ENCODE data around the gene LENG8.
"Not testable (repeated sequence)": the region's sequence is repeated elsewhere in the genome, so short reads cannot be mapped to it uniquely, and the experiment has no call there.

LENG8 gene

GRCh38 chr19:54489766-54490165, 40.8 kb downstream of the LENG8 start:
- H3K36me3 ChIP-seq (ENCODE audit: control insufficient read depth, insufficient read depth, low read length): no peaks in the 10 kb centered on the region
- peaks cover 3% of the 10 kb centered on the region; the same call in 1 of the 2 replicates for H3K9me3 ChIP-seq (ENCODE audit: control insufficient read depth, insufficient read depth, low read depth, low read length)
- H3K27ac ChIP-seq (ENCODE audit: low read depth, low read length): no peak overlapping the region
- H3K4me1 ChIP-seq (ENCODE audit: control insufficient read depth, insufficient read depth, low read length): peaks cover 4% of the 10 kb centered on the region; the same call in 1 of the 2 replicates
- no peak overlapping the region for H3K4me3 ChIP-seq (ENCODE audit: low read depth, low read length)
- H3K9ac ChIP-seq (ENCODE audit: low read length): no peak overlapping the region
- peaks cover 32% of the 10 kb centered on the region for H3K27me3 ChIP-seq (ENCODE audit: control insufficient read depth, insufficient read depth, low read length)

DNA sequence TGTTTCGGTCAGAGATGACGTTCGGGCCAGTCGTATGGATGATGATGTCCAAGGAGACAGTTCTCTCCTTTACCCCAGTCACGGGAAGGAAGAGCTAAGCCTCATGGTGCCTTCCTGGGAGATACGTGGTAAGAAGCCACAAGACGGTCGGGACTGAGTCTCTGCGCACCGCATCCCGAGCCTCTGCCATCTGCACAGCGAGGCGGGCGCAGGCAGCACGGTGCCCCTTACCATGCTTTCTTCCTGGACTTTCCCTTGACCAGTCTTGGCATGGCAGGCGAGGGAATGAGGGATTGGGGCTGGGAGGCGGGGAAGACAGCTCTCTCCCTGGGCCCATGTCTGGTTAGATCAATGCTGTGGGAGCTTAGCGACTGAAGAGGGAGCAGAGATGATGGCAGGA, 43.6 kb downstream of the LENG8 start:
- H3K27ac ChIP-seq (ENCODE audit: low read depth, low read length): no peak overlapping the region
- H3K9ac ChIP-seq (ENCODE audit: low read length): no peak overlapping the region
- peaks cover 4% of the 10 kb centered on the region; the same call in 1 of the 2 replicates for H3K4me1 ChIP-seq (ENCODE audit: control insufficient read depth, insufficient read depth, low read length)
- H3K4me3 ChIP-seq (ENCODE audit: low read depth, low read length): no peak overlapping the region
- H3K27me3 ChIP-seq (ENCODE audit: control insufficient read depth, insufficient read depth, low read length): peaks cover 35% of the 10 kb centered on the region
- H3K9me3 ChIP-seq (ENCODE audit: control insufficient read depth, insufficient read depth, low read depth, low read length): peaks cover 9% of the 10 kb centered on the region; the same call in 1 of the 2 replicates
- no peaks in the 10 kb centered on the region for H3K36me3 ChIP-seq (ENCODE audit: control insufficient read depth, insufficient read depth, low read length)

- H3K27ac ChIP-seq (ENCODE audit: low read depth, low read length); H3K9me3 ChIP-seq (ENCODE audit: control insufficient read depth, insufficient read depth, low read depth, low read length); H3K36me3 ChIP-seq (ENCODE audit: control insufficient read depth, insufficient read depth, low read length); H3K4me1 ChIP-seq (ENCODE audit: control insufficient read depth, insufficient read depth, low read length); H3K9ac ChIP-seq (ENCODE audit: low read length); H3K4me3 ChIP-seq (ENCODE audit: low read depth, low read length): not testable (repeated sequence)
- H3K27me3 ChIP-seq (ENCODE audit: control insufficient read depth, insufficient read depth, low read length): peaks cover 35% of the 10 kb centered on the region
These were observed 44.1 kb downstream of the LENG8 start for GRCh38 chr19:54493056-54493455.

DNA sequence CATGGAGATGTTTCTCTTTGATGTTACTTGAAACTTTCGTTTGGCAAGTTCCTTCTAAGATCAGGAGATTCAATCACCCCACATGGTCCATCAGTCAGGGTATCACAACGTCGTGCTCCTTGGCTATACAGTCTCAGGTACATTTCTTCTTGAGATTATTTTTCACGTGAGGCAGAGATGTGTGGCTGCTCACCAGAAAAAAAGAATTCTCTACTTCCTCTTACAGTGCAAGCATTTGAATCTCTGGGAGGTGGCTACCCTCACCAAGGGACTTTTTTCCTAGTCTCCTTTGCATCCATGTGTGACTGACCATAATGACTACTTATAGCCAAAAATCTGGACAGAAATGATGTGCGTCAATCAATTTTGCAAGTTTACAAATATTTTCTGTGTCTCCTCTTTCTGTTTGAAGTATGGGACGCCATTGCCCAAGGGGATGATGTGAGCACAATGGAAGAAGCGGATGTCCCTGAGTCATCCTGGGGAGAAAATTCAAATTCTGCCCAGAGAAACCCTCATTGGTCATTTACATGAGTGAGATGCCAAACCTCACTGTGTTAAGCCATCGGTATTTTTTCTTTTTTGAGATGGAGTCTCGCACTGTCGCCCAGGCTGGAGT, 45.1 kb downstream of the LENG8 start:
- Histone ChIP-seq H3K4me3 (ENCODE audit: low read depth, low read length) (no peak overlapping the region), H3K4me1 (ENCODE audit: control insufficient read depth, insufficient read depth, low read length) (peaks cover 4% of the 10 kb centered on the region; the same call in 1 of the 2 replicates), H3K27me3 (ENCODE audit: control insufficient read depth, insufficient read depth, low read length) (peaks cover 35% of the 10 kb centered on the region), H3K36me3 (ENCODE audit: control insufficient read depth, insufficient read depth, low read length) (no peaks in the 10 kb centered on the region), H3K9ac (ENCODE audit: low read length) (no peak overlapping the region), H3K27ac (ENCODE audit: low read depth, low read length) (no peak overlapping the region), H3K9me3 (ENCODE audit: control insufficient read depth, insufficient read depth, low read depth, low read length) (peaks cover 9% of the 10 kb centered on the region; the same call in 1 of the 2 replicates)

- not testable (repeated sequence) for H3K4me1 ChIP-seq (ENCODE audit: control insufficient read depth, insufficient read depth, low read length); H3K9me3 ChIP-seq (ENCODE audit: control insufficient read depth, insufficient read depth, low read depth, low read length); H3K36me3 ChIP-seq (ENCODE audit: control insufficient read depth, insufficient read depth, low read length); H3K9ac ChIP-seq (ENCODE audit: low read length); H3K4me3 ChIP-seq (ENCODE audit: low read depth, low read length); H3K27ac ChIP-seq (ENCODE audit: low read depth, low read length)
- peaks cover 28% of the 10 kb centered on the region for H3K27me3 ChIP-seq (ENCODE audit: control insufficient read depth, insufficient read depth, low read length)
These were observed 46.3 kb downstream of the LENG8 start for GRCh38 chr19:54495284-54495683.

DNA sequence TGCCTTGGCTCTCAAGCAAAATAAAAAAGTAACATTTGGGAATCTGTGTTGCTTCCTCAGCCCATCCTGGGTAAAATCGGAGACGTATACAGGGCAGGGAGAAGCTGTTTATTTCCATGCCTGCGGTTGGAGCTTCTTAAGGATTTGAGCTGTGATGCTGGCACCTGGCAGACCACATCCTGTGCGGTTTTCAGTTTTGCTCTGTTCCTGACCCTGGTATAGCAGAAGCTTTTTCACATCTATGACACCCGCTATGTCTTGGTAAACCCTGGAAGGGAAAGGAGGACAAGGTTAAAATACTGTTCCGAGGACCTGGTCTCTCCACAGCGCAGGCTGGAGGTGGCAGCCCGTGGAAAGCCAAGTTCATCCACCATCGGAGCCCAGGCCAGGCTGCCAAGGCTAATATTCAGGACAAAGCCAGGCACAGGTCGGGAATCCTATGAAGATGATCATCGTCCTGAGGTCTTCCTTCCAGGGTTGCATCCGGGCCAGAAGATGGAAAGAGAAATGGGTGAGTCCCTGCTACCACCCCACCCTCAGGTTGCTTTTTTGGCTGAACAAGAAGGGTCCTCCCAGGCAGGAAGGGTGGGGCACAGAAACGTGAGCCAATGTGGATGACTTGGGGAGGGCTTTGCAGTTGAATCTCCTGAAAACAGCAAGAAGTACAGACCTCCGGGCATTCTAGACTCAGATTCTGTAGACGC, 48.9 kb downstream of the LENG8 start:
- not testable (repeated sequence) for H3K9ac ChIP-seq (ENCODE audit: low read length); H3K36me3 ChIP-seq (ENCODE audit: control insufficient read depth, insufficient read depth, low read length); H3K9me3 ChIP-seq (ENCODE audit: control insufficient read depth, insufficient read depth, low read depth, low read length); H3K27ac ChIP-seq (ENCODE audit: low read depth, low read length); H3K4me1 ChIP-seq (ENCODE audit: control insufficient read depth, insufficient read depth, low read length); H3K4me3 ChIP-seq (ENCODE audit: low read depth, low read length)
- H3K27me3 ChIP-seq (ENCODE audit: control insufficient read depth, insufficient read depth, low read length): peaks cover 18% of the 10 kb centered on the region; the same call in 1 of the 2 replicates

DNA sequence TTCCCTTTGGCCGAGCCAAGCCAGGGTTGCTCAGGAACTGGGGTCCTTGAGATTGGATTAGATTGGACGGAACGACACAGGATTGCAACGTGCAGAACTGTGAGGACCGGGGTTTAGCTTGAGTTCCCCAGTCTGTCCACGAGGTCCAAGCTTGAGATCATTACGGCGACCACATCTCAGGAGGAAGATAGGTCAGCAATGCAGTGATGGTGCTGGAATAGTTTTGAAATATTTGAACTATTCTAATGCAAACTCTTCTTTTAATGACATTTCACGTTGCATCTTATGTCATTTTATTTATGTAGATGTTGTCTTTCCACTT, 49.4 kb downstream of the LENG8 start:
- not testable (repeated sequence) for H3K9me3 ChIP-seq (ENCODE audit: control insufficient read depth, insufficient read depth, low read depth, low read length); H3K9ac ChIP-seq (ENCODE audit: low read length)

DNA sequence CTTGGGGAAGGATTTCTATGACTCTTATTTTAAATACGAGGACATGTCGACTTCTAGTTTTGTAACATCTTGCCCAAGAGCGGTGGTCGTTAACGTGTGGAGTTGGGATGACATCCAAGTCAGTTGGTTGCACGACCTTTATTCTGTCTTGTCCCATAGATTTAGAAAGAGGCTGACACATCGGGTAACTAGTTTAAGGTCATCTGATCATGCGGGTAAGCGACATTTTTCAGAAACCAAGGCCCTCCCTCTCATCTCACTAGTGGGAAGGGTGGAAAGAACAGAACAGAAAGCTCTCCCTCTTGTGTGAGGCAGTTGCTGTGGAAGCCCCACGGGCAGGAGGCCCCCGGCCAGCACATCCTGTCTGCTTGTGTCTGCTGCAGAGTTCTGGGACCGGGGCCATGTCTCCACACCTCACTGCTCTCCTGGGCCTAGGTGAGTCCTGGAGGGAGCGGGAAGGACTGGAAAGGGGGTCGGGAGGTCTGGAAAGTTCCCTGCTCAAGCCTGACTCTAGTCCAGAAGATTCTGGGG, 53.6 kb downstream of the LENG8 start, which contains the start of gene LAIR2:
LAIR2 (plus strand) TSS at position 314 of the 531 bp plus-strand sequence; CDS start at position 402, 88 bp downstream.
- Histone ChIP-seq H3K27ac (ENCODE audit: low read depth, low read length) (no peak within 1 kb of the TSS), H3K9me3 (ENCODE audit: control insufficient read depth, insufficient read depth, low read depth, low read length) (peaks cover 9% of the 10 kb centered on the region; the same call in 1 of the 2 replicates), H3K36me3 (ENCODE audit: control insufficient read depth, insufficient read depth, low read length) (no peaks in the 10 kb centered on the region), H3K4me3 (ENCODE audit: low read depth, low read length) (no peak within 1 kb of the TSS), H3K4me1 (ENCODE audit: control insufficient read depth, insufficient read depth, low read length) (no peaks in the 10 kb centered on the region), H3K9ac (ENCODE audit: low read length) (no peak within 1 kb of the TSS), H3K27me3 (ENCODE audit: control insufficient read depth, insufficient read depth, low read length) (peaks cover 10% of the 10 kb centered on the region; the same call in 1 of the 2 replicates)

More for the DNA sequence above, 49.4 kb downstream of the LENG8 start:
- H3K4me1 ChIP-seq (ENCODE audit: control insufficient read depth, insufficient read depth, low read length); H3K4me3 ChIP-seq (ENCODE audit: low read depth, low read length); H3K27ac ChIP-seq (ENCODE audit: low read depth, low read length); H3K36me3 ChIP-seq (ENCODE audit: control insufficient read depth, insufficient read depth, low read length): not testable (repeated sequence)
- peaks cover 15% of the 10 kb centered on the region; the same call in 1 of the 2 replicates for H3K27me3 ChIP-seq (ENCODE audit: control insufficient read depth, insufficient read depth, low read length)

- not testable (repeated sequence) for H3K36me3 ChIP-seq (ENCODE audit: control insufficient read depth, insufficient read depth, low read length); H3K9me3 ChIP-seq (ENCODE audit: control insufficient read depth, insufficient read depth, low read depth, low read length); H3K27me3 ChIP-seq (ENCODE audit: control insufficient read depth, insufficient read depth, low read length); H3K4me1 ChIP-seq (ENCODE audit: control insufficient read depth, insufficient read depth, low read length); H3K9ac ChIP-seq (ENCODE audit: low read length); H3K27ac ChIP-seq (ENCODE audit: low read depth, low read length); H3K4me3 ChIP-seq (ENCODE audit: low read depth, low read length)
These were observed 56.5 kb downstream of the LENG8 start for GRCh38 chr19:54505542-54505941.

DNA sequence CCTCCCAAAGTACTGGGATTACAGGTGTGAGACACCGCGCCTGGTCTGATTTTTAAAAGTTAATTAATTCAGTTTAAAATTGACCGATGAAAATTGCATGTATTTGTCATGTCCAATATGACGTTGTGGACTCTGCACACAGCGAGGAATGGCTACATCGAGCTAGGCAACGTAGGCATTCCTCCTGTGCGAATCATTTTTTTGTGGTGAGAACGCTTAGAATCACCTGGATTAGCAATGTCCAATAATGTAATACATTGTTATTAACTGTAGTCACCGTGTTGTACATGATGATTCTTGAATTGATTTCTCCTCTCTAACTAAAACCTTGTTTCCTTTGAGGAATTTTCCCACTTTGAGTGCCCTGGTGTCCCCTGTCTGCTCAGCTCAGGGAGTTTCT, 57.1 kb downstream of the LENG8 start:
- peaks cover 5% of the 10 kb centered on the region; the same call in 1 of the 2 replicates for H3K9me3 ChIP-seq (ENCODE audit: control insufficient read depth, insufficient read depth, low read depth, low read length)
- no peaks in the 10 kb centered on the region for H3K4me1 ChIP-seq (ENCODE audit: control insufficient read depth, insufficient read depth, low read length)
- no peak overlapping the region for H3K27ac ChIP-seq (ENCODE audit: low read depth, low read length)
- no peak overlapping the region for H3K4me3 ChIP-seq (ENCODE audit: low read depth, low read length)
- no peak overlapping the region for H3K9ac ChIP-seq (ENCODE audit: low read length)
- H3K27me3 ChIP-seq (ENCODE audit: control insufficient read depth, insufficient read depth, low read length): peaks cover 5% of the 10 kb centered on the region; the same call in 1 of the 2 replicates
- H3K36me3 ChIP-seq (ENCODE audit: control insufficient read depth, insufficient read depth, low read length): no peaks in the 10 kb centered on the region

- not testable (repeated sequence) for H3K4me1 ChIP-seq (ENCODE audit: control insufficient read depth, insufficient read depth, low read length); H3K27me3 ChIP-seq (ENCODE audit: control insufficient read depth, insufficient read depth, low read length); H3K4me3 ChIP-seq (ENCODE audit: low read depth, low read length); H3K9ac ChIP-seq (ENCODE audit: low read length); H3K9me3 ChIP-seq (ENCODE audit: control insufficient read depth, insufficient read depth, low read depth, low read length); H3K36me3 ChIP-seq (ENCODE audit: control insufficient read depth, insufficient read depth, low read length); H3K27ac ChIP-seq (ENCODE audit: low read depth, low read length)
These were observed 58.2 kb downstream of the LENG8 start for GRCh38 chr19:54507038-54507717.

Measured in HUES6 (cell line).